ENCODE results near the gene FURIN.

- TF ChIP-seq GATA3 (IDR thresholded peaks at IDR 0.05; ENCODE audit: low read depth, low read length) (no peak), GATA2 (IDR thresholded peaks at IDR 0.05; ENCODE audit: low read depth, low read length) (no peak)
Observed at GRCh38 chr15:90910441-90911301, 42.3 kb downstream of the FURIN start.

Data from SH-SY5Y (cell line).